K562 (cell line): ENCODE data around the gene CPSF7. TPM values are rescaled to one million over a fixed set of nuclear protein-coding genes. Genes with fewer than 3 reads are reported as not detected.

ENCODE experiments used
- ATAC-seq: fragments of 200-7000 bp; cut with Tn5 transposase; 3 replicates; pipeline ENCODE4 v1.9.1; 2020; ENCODE audit warnings: moderate library complexity
- BruUV-seq: library from RNA; stranded (reverse); fragments of 400-500 nt; replicated peaks from 2 replicates; lab custom pipeline; 2021; lab: Mats Ljungman, UMichigan
- CTCF ChIA-PET: fragments of 300-600 bp; formaldehyde crosslinking; extraction: SDS; loops from one replicate; lab custom pipeline; 2021; ENCODE audit warnings: low intra/inter-chr PET ratio; lab: Yijun Ruan, JAX
- POLR2A ChIA-PET: fragments of 300-600, 350-650 bp; sonication (Branson Sonifier 250); formaldehyde crosslinking; extraction: SDS; loops from one replicate; lab custom pipeline; 2021; ENCODE audit warnings: antibody characterized with exemption, inconsistent platforms; lab: Yijun Ruan, JAX
- DNase-seq, 4 experiments: peaks; one replicate each; pipeline versions ENCODE4 v3.0.0 to v3.0.0-alpha.2; 2011 to 2018; ENCODE audit warnings: low spot score in 3 of 4, mixed read lengths in 3 of 4; ENCODE audit errors: extremely low read depth in 1 of 4
- FAIRE-seq: peaks from 2 replicates; lab custom pipeline; 2011; peaks lifted over from hg19 to GRCh38; lab: Jason Lieb, UNC
- H2AFZ ChIP-seq: 2 replicates; pipeline ENCODE4 v1.6.0; 2011; ENCODE audit warnings: low read depth, low read length, control low read depth, inconsistent platforms
- H3K27ac ChIP-seq: fragments of 200-600 bp; 3 replicates; pipeline ENCODE4 v1.8.0; 2011; ENCODE audit warnings: low read depth, mild to moderate bottlenecking, control low read depth, inconsistent platforms, low read length, moderate library complexity, mixed read lengths; ENCODE audit errors: extremely low read depth
- H3K27me3 ChIP-seq, 2 experiments: fragments of 300-600 bp in 1 of 2; 2 replicates in 1 of 2; 3 replicates in 1 of 2; pipeline versions ENCODE4 v1.6.0 to v1.8.0; 2011; ENCODE audit warnings: inconsistent platforms in 2 of 2, low read length in 2 of 2, mild to moderate bottlenecking in 1 of 2, mixed read lengths in 1 of 2, moderate library complexity in 1 of 2; ENCODE audit not compliant: control insufficient read depth in 2 of 2, insufficient read depth in 2 of 2
- H3K36me3 ChIP-seq: fragments of 300-600 bp; 3 replicates; pipeline ENCODE4 v1.8.0; 2011; ENCODE audit warnings: mild to moderate bottlenecking, low read length, inconsistent platforms; ENCODE audit not compliant: control insufficient read depth, insufficient read depth
- H3K4me1 ChIP-seq, 2 experiments: fragments of 200-600 bp in 1 of 2; replicated peaks in 1 of 2; 2 replicates in 1 of 2; 3 replicates in 1 of 2; pipeline versions ENCODE4 v1.5.1 to v1.8.0; 2011; ENCODE audit warnings: inconsistent platforms in 2 of 2, low read length in 2 of 2, mild to moderate bottlenecking in 1 of 2, mixed read lengths in 1 of 2, moderate library complexity in 1 of 2; ENCODE audit not compliant: control insufficient read depth in 2 of 2, insufficient read depth in 2 of 2
- H3K4me2 ChIP-seq: 2 replicates; pipeline ENCODE4 v1.6.1; 2011; ENCODE audit warnings: low read length, control low read depth, inconsistent platforms, mixed read lengths; ENCODE audit not compliant: insufficient read depth
- H3K4me3 ChIP-seq: fragments of 200-600 bp; sonication (generic), shearing (Covaris generic); 2 replicates; pipeline ENCODE4 v1.5.1; 2016; ENCODE audit warnings: control low read depth, inconsistent platforms
- H3K79me2 ChIP-seq: fragments of 200-600 bp; 3 replicates; pipeline ENCODE4 v1.8.0; 2011; ENCODE audit warnings: low read length, inconsistent platforms; ENCODE audit not compliant: control insufficient read depth, insufficient read depth
- H3K9ac ChIP-seq, 2 experiments: 2 replicates each; pipeline versions ENCODE4 v1.6.0 to v1.6.1; 2011; ENCODE audit warnings: low read depth in 2 of 2, low read length in 2 of 2, control low read depth in 1 of 2, inconsistent platforms in 1 of 2, mild to moderate bottlenecking in 1 of 2, mixed read lengths in 1 of 2; ENCODE audit not compliant: insufficient read depth in 1 of 2
- H3K9me1 ChIP-seq: one replicate; pipeline ENCODE4 v1.6.0; 2011; ENCODE audit warnings: inconsistent platforms, mild to moderate bottlenecking, low read length, moderate library complexity; ENCODE audit not compliant: control insufficient read depth, insufficient read depth
- H3K9me3 ChIP-seq: replicated peaks from 2 replicates; pipeline ENCODE4 v1.5.1; 2011; ENCODE audit warnings: low read depth, low read length, inconsistent platforms; ENCODE audit not compliant: control insufficient read depth, insufficient read depth
- H4K20me1 ChIP-seq: replicated peaks from 2 replicates; pipeline ENCODE4 v1.6.1; 2011; ENCODE audit warnings: low read length, inconsistent platforms, mixed read lengths; ENCODE audit not compliant: control insufficient read depth, insufficient read depth
- NRF1 ChIP-seq, 2 experiments: fragments of 450-650 bp; IDR thresholded peaks in 1 of 2; conservative IDR thresholded peaks in 1 of 2; 2 replicates each; pipeline ENCODE4 v1.6.1; 2014; ENCODE audit warnings: mild to moderate bottlenecking in 2 of 2
- ZBTB40 ChIP-seq, 2 experiments: fragments of 450-650 bp in 1 of 2; sonication (generic) in 1 of 2; formaldehyde crosslinking in 1 of 2; IDR thresholded peaks; 2 replicates each; pipeline versions ENCODE4 v1.7.1 to v1.9.0; 2016 to 2022; ENCODE audit warnings: inconsistent platforms in 1 of 2, mild to moderate bottlenecking in 1 of 2, missing genetic modification reagents in 1 of 2
- ZNF232 ChIP-seq: sonication (generic); formaldehyde crosslinking; IDR thresholded peaks from 2 replicates; pipeline ENCODE4 v1.8.0; 2022; ENCODE audit warnings: mild to moderate bottlenecking, missing genetic modification reagents
- WGBS: fragments of 100-300 bp; shearing (Covaris generic); methylation state at CpG from one replicate; pipeline ENCODE4 v1.1.6; 2016; ENCODE audit warnings: low coverage, mixed read lengths; ENCODE audit not compliant: insufficient coverage; ENCODE audit errors: missing lambda C conversion rate; 5-methylcytosine and 5-hydroxymethylcytosine counted together
- in situ Hi-C: fragments of 300-500 bp; cut with MboI; formaldehyde crosslinking; loops from 4 replicates; pipeline ENCODE4 v1.15.0; 2018; ENCODE audit warnings: inconsistent platforms, mixed read lengths
- intact Hi-C: fragments of 100-400 bp; cut with micrococcal nuclease; formaldehyde crosslinking; loops from 2 replicates; pipeline ENCODE4 v1.14.2; 2022
- polyA plus RNA-seq, 8 experiments: library from polyadenylated mRNA; depleted of rRNA in 4 of 8; stranded (reverse) in 5 of 8; unstranded in 3 of 8; fragments of >200 nt; fragmentation: Nextera tagmentation in 2 of 8; fragmentation: Illumina TruSeq in 1 of 8; extraction: Ambion mirVana in 2 of 8; extraction: Trizol in 1 of 8; gene quantifications; 2 replicates each; pipeline versions ENCODE4 v1.2.1 to v1.2.3, GENCODE V29; 2011 to 2014; ENCODE audit warnings: inconsistent platforms in 1 of 8, missing spikeins in 1 of 8
- total RNA-seq, 7 experiments: library from RNA; depleted of rRNA in 6 of 7; stranded (reverse); fragments of >200 nt in 6 of 7; fragmentation: Illumina TruSeq in 2 of 7; extraction: Trizol in 2 of 7; gene quantifications; 2 replicates each; pipeline versions ENCODE4 v1.2.1 to v1.2.3, GENCODE V29; 2011 to 2021; ENCODE audit warnings: low replicate concordance in 1 of 7
- TF ChIP-seq, protein P1 (sequence below): sonication (generic); formaldehyde crosslinking; IDR thresholded peaks from 2 replicates; pipeline ENCODE4 v1.9.0; 2022; ENCODE audit warnings: mild to moderate bottlenecking, missing genetic modification reagents

The CPSF7 gene
- total and polyA plus RNA-seq, 9 of the 15 experiments (the other 6 are each of a cell fraction or from before 2014, with no cell fraction given) = 14.8 to 104 (median 44.1) TPM

- peaks cover 6% of the 10 kb centered on the region; the same call in 1 of the 3 replicates for H3K79me2 ChIP-seq
- no peak overlapping the region for H3K4me3 ChIP-seq
- no peaks in the 10 kb centered on the region for H3K9me1 ChIP-seq
- no peak for ATAC-seq
- no peak for DNase-seq
- WGBS = 88% methylated on average over 4 of the region's 4 CpGs
- H3K27ac ChIP-seq = no peak overlapping the region
- H3K27me3 ChIP-seq = no peaks in the 10 kb centered on the region; a peak in 1 of 5 replicates
- no peak for TF ChIP-seq NRF1 (conservative IDR thresholded peaks at IDR 0.05 in 1 of 2, IDR thresholded peaks at IDR 0.05 in 1 of 2)
- peaks cover 0 to 4% of the 10 kb centered on the region in 2 experiments; a peak in 2 of 5 replicates for H3K4me1 ChIP-seq
- intact Hi-C loops (no loop called here), in situ Hi-C loops (no loop called here)
- peaks cover 76% of the 10 kb centered on the region for H3K36me3 ChIP-seq
- ChIA-PET CTCF (interaction anchor here (1.0 to 1.4 kb wide), 3 partner anchors 71 to 193 kb away, joined by 3 to 14 read pairs (median 4); no protein-coding TSS in a partner anchor), POLR2A (interaction anchor here (0.6 to 3.9 kb wide), 6 partner anchors 10 to 86 kb away, joined by 3 to 32 read pairs (median 6); partner anchors contain the start of genes CPSF7 and SDHAF2)
- no peaks in the 10 kb centered on the region for H3K9me3 ChIP-seq
- no peak overlapping the region for H3K4me2 ChIP-seq
- H4K20me1 ChIP-seq = 0 out of 2 replicates have a peak, but pooled peaks cover 6% of the 10 kb centered on the region
- no TSS peak for BruUV-seq
- H2AFZ ChIP-seq = no peak overlapping the region
- no peak overlapping the region for H3K9ac ChIP-seq
- FAIRE-seq = no peak
These were observed 15.7 kb upstream of the CPSF7 start for GRCh38 chr11:61445516-61445915.

DNA sequence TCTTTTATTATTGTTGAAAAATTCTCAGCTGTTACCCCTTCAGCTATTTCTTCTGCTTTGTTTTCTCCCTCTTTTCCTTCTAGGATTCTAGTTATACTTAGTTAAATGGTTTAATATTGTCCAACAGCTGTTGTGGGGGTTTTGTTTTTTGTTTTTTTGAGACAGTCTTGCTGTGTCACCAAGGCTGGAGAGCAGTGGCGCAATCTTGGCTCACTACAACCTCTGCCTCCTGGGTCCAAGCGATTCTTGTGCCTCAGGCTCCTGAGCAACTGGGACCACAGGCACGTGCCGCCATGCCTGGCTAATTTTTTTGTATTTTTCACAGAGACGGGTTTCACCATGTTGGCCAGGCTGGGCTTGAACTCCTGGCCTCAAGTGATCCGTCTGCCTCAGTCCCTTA, 12.8 kb upstream of the CPSF7 start:
- Histone ChIP-seq H3K27ac (no peak overlapping the region), H3K4me3 (no peak overlapping the region), H3K9ac (peak overlapping the region in 1 of 2 experiments; percentile 28; a peak in 1 of 4 replicates), H3K36me3 (peaks cover 78% of the 10 kb centered on the region), H3K9me3 (no peaks in the 10 kb centered on the region), H3K4me2 (no peak overlapping the region), H3K27me3 (no peaks in the 10 kb centered on the region; a peak in 1 of 5 replicates), H3K9me1 (no peaks in the 10 kb centered on the region), H2AFZ (no peak overlapping the region), H3K79me2 (peaks cover 20% of the 10 kb centered on the region), H3K4me1 (peaks cover 0 to 4% of the 10 kb centered on the region in 2 experiments; a peak in 2 of 5 replicates), H4K20me1 (0 out of 2 replicates have a peak, but pooled peaks cover 6% of the 10 kb centered on the region)
- BruUV-seq = no TSS peak
- DNase-seq = no peak
- POLR2A ChIA-PET = interaction anchor here (0.9 kb wide), 1 partner anchor 15 kb away, joined by 4 read pairs; no protein-coding TSS in a partner anchor
- no peak for FAIRE-seq
- in situ Hi-C loops (no loop called here), intact Hi-C loops (no loop called here)
- CTCF ChIA-PET = no interaction called here
- 89% methylated on average over 6 of the region's 6 CpGs for WGBS
- no peak for ATAC-seq
- no peak for TF ChIP-seq ZNF232
- TF ChIP-seq, protein P1, sequence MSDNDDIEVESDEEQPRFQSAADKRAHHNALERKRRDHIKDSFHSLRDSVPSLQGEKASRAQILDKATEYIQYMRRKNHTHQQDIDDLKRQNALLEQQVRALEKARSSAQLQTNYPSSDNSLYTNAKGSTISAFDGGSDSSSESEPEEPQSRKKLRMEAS = no peak
- TF ChIP-seq ZBTB40 (IDR thresholded peaks at IDR 0.05) = no peak
- TF ChIP-seq ZBTB40 (CRISPR knock-in tag; IDR thresholded peaks at IDR 0.05) = no peak
